Stimulated activated memory B cell treated with anti-CD40 and anti-IgM and Interleukin-4, amounts not matched to agents 10 μg/mL and 1 μg/mL and 100 μg/mL, for 72 hours (primary cell): ENCODE results near the gene ANKRD55.

ENCODE experiments used
- ATAC-seq: fragments of 150-1000 bp; cut with Tn5 transposase; 2 replicates; pipeline ENCODE4 v1.10.0; 2021
- H3K27ac Mint-ChIP-seq: one replicate; pipeline ENCODE4 v1.8.0; 2022; ENCODE audit warnings: mild to moderate bottlenecking, mixed read lengths
- H3K27me3 Mint-ChIP-seq: one replicate; pipeline ENCODE4 v1.8.0; 2022; ENCODE audit warnings: mixed read lengths
- H3K36me3 Mint-ChIP-seq: one replicate; pipeline ENCODE4 v1.8.0; 2022; ENCODE audit warnings: mixed read lengths
- H3K4me1 Mint-ChIP-seq: one replicate; pipeline ENCODE4 v1.8.0; 2022; ENCODE audit warnings: mixed read lengths
- H3K4me3 Mint-ChIP-seq: one replicate; pipeline ENCODE4 v1.8.0; 2022; ENCODE audit warnings: mild to moderate bottlenecking, moderate library complexity, mixed read lengths
- H3K9me3 Mint-ChIP-seq: one replicate; pipeline ENCODE4 v1.8.0; 2022; ENCODE audit warnings: mixed read lengths

Gene ANKRD55

DNA sequence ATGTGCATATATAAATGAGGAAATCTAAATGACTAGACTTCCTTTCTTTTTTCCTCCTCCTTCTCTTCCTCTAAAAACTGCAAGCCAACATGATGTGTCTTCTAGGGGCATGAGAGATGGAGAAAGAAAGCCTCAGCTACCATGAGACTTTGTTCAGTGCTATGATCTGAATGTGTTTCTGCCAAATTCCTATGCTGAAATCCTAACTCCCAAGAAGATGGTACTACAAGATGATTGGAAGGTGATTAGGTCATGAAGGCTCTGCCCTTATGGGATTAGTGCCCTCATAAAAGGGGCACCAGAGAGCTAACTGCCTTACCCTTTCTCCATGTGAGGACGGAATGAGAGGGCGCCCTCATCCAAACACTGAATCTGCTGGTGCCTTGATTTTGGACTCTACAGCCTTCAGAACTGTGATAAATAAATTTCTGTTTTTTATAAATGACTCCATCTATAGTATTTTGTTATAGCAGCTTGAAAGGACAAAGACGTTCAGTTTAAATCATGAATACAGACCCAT is 166.1 kb downstream of the ANKRD55 start:
- no peaks in the 10 kb centered on the region for H3K36me3 Mint-ChIP-seq
- peaks cover 18% of the 10 kb centered on the region for H3K4me1 Mint-ChIP-seq
- H3K4me3 Mint-ChIP-seq, result no peak overlapping the region
- ATAC-seq, result no peak
- no peak overlapping the region for H3K27ac Mint-ChIP-seq
- peaks cover 3% of the 10 kb centered on the region for H3K27me3 Mint-ChIP-seq
- no peaks in the 10 kb centered on the region for H3K9me3 Mint-ChIP-seq

DNA sequence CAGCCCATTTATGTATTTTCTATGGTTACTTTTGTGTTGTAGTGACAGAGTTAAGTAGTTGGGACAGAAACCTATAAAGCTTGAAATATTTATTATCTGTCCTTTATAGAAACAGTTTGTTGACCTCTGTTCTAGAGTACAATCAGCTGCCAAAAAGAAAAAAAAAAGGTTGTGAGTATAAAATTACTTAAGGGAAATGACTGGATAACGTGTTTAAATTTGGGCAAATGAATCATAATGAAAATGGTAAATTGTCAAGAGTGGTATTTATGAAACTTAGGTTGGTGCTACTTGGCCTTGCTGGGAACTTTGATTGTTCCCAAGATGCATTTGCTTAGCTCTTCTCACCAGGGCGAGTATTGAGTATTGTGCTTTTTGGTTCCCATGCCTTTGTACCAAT is 168.1 kb downstream of the ANKRD55 start:
- H3K4me3 Mint-ChIP-seq, result no peak overlapping the region
- no peak for ATAC-seq

DNA sequence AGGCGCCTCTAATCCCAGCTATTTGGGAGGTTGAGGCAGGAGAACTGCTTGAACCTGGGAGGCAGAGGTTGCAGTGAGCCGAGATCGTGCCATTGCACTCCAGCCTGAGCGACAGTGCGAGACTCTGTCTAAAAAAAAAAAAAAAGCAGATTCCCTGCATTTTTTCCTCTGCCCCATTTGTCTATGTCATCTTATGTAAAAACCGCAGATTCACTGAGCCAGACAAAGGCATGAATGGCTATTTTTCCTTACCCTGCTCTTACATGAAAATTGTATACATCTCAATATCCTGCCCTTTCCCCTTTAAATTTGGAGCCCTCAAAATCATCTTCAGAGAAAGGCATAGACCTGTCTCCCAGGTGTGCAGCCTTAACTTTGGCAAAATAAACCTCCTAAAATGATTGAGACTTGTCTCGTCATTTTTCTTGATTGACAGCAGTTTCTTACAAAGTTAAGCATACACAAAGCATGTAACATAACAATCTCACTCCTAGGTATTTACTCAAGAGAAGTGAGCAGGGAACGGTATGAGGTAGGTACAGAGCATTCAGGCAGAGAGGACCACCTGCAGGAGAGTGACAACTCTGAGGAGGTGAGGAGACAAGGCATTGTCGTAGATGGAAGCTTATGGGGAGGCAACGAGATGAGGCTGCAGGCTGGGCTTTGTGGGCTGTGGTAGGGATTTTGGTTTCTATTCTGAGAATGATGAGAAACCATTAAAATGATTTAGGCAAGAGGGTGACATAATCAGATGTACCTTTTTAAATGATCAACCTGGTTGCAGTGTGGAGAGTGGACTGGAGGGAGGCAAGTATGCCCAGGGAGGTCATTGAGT is 172.6 kb downstream of the ANKRD55 start:
- ATAC-seq, result no peak

More for the DNA sequence above, 168.1 kb downstream of the ANKRD55 start:
- Mint-ChIP-seq H3K4me1 (no peaks in the 10 kb centered on the region), H3K27me3 (peaks cover 19% of the 10 kb centered on the region), H3K9me3 (no peaks in the 10 kb centered on the region), H3K27ac (no peak overlapping the region), H3K36me3 (no peaks in the 10 kb centered on the region)

DNA sequence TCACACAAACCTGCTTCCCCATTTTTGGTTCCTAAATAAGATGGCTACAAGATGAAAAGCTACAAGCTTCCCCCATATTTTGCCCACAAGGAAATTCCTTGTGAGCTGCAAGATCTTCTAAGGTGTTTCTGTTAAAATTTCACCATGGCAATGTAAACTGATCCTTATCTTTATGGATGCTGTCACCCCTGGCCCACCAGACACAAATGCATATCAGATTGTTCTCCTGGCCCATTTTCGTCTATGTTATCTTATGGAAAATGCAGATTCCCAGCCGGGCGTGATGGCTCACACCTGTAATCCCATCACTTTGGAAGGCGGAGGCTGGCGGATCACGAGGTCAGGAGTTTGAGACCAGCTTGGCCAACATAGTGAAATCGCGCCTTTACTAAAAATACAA is 173.3 kb downstream of the ANKRD55 start:
- Mint-ChIP-seq H3K36me3 (no peaks in the 10 kb centered on the region), H3K9me3 (no peaks in the 10 kb centered on the region), H3K27me3 (peaks cover 49% of the 10 kb centered on the region), H3K4me1 (peaks cover 12% of the 10 kb centered on the region), H3K27ac (no peak overlapping the region), H3K4me3 (no peak overlapping the region)
- ATAC-seq, result no peak

More for the DNA sequence above, 172.6 kb downstream of the ANKRD55 start:
- peaks cover 12% of the 10 kb centered on the region for H3K4me1 Mint-ChIP-seq
- H3K27me3 Mint-ChIP-seq, result peaks cover 49% of the 10 kb centered on the region
- H3K36me3 Mint-ChIP-seq, result no peaks in the 10 kb centered on the region
- H3K9me3 Mint-ChIP-seq, result no peaks in the 10 kb centered on the region
- no peak overlapping the region for H3K27ac Mint-ChIP-seq
- H3K4me3 Mint-ChIP-seq, result no peak overlapping the region

DNA sequence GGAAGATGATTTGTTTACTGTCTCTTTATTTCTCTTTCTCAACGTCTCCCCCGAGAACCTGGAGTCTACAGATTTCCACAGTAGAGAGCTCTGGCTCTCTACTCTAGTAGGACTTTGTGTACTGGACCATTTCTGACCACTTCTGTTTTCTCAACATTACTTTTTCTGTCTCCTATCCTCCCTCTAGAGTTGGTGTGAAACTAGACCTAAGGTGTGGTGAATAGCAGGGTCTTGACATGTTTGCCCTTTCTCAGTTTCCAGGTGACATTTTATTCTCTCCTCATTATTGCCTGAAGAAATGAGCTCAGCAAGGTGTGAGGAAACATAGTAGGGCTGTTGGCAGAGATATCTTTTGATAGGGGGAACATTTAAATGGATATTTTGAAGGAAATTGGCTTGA is 176.3 kb downstream of the ANKRD55 start:
- H3K4me1 Mint-ChIP-seq, result peaks cover 12% of the 10 kb centered on the region
- H3K9me3 Mint-ChIP-seq, result no peaks in the 10 kb centered on the region
- H3K27me3 Mint-ChIP-seq, result peaks cover 60% of the 10 kb centered on the region
- H3K4me3 Mint-ChIP-seq, result no peak overlapping the region
- H3K27ac Mint-ChIP-seq, result peak overlapping the region; percentile 23
- ATAC-seq, result peak; percentile 85
- H3K36me3 Mint-ChIP-seq, result no peaks in the 10 kb centered on the region

DNA sequence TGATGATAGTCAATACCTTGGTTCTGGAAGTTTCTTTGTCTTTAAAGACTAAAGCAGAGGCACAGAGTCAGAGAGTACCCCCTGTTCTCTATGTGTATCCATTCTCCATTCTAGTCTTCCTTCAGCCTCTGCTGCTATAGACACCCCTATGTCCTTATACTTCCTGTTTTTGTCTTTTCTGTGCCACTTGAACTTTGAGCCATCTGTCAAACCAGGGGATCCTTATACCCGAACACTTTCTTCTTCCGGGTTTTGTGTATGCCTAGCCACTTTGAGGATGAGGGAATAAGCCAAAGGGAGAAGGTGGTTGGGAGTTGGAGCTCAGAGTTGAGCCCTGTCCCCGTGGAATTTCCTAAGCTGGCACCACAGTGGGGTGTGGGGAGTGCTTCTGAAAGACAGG is 177.3 kb downstream of the ANKRD55 start:
- no peaks in the 10 kb centered on the region for H3K36me3 Mint-ChIP-seq
- no peak overlapping the region for H3K4me3 Mint-ChIP-seq
- no peak overlapping the region for H3K27ac Mint-ChIP-seq
- H3K27me3 Mint-ChIP-seq, result peaks cover 51% of the 10 kb centered on the region
- peaks cover 16% of the 10 kb centered on the region for H3K4me1 Mint-ChIP-seq
- no peaks in the 10 kb centered on the region for H3K9me3 Mint-ChIP-seq
- ATAC-seq, result no peak

DNA sequence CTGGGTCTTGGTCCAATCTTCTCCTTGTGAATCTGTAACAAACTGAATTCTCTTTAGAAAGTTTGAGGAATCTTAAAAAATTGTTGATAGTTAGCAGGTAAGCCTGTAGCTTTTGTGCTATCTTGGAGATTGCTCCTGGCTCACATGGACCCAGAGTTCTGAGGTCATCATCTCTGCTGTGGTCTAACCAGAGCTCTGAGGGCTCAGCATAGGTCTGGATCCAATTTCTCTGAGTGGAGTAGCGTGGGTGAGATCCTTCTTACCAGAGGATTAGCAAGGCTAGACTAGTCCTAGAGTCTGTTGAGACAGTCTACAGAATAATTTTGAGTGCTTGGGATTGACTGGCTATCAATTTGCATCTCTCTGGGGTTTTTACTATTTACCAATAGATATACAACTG is 177.8 kb downstream of the ANKRD55 start:
- H3K27ac Mint-ChIP-seq, result no peak overlapping the region
- H3K4me1 Mint-ChIP-seq, result peaks cover 21% of the 10 kb centered on the region

DNA sequence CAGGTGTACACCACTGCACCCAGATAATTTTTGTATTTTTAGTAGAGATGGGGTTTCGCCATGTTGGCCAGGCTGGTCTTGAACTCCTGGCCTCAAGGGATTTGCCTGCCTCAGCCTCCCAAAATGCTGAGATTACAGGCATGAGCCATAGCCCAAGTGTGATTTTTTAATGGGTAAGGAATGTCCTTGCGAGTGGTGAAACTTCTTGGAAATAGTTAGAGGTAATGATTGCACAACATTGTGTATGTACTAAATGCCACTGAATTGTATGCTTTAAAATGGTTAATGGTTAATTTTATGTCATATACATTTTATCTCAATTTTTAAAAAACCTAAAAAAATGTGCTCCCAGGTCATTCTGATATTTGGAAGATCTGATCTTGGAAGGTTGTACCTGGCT is 178.5 kb downstream of the ANKRD55 start:
- peaks cover 21% of the 10 kb centered on the region for H3K4me1 Mint-ChIP-seq
- H3K27me3 Mint-ChIP-seq, result peaks cover 44% of the 10 kb centered on the region
- no peaks in the 10 kb centered on the region for H3K36me3 Mint-ChIP-seq
- H3K9me3 Mint-ChIP-seq, result no peaks in the 10 kb centered on the region
- no peak for ATAC-seq
- H3K4me3 Mint-ChIP-seq, result no peak overlapping the region
- no peak overlapping the region for H3K27ac Mint-ChIP-seq

More for the DNA sequence above, 177.8 kb downstream of the ANKRD55 start:
- H3K36me3 Mint-ChIP-seq, result no peaks in the 10 kb centered on the region
- H3K9me3 Mint-ChIP-seq, result no peaks in the 10 kb centered on the region
- no peak for ATAC-seq
- no peak overlapping the region for H3K4me3 Mint-ChIP-seq
- H3K27me3 Mint-ChIP-seq, result peaks cover 46% of the 10 kb centered on the region

DNA sequence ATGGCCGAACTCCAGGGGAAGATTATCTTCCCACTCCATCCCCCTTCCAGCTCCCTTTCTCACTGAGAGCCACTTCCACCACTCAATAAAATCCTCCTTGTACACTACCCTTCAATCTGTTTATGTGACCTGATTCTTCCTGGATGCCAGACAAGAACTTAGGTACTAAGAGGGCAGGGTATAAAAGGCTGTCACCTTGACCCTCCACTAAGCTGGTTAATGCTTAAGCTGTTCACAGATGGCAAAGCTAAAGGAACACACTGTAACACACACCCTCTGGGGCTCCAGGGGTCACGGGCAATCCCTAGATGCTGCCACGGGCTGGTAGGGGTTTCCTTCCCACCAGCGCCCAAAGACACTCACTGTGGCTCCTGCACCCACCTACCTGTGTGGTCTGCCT is 179.8 kb downstream of the ANKRD55 start:
- Mint-ChIP-seq H3K9me3 (no peaks in the 10 kb centered on the region), H3K4me3 (no peak overlapping the region), H3K27ac (no peak overlapping the region), H3K36me3 (no peaks in the 10 kb centered on the region), H3K27me3 (peaks cover 35% of the 10 kb centered on the region), H3K4me1 (peaks cover 21% of the 10 kb centered on the region)
- no peak for ATAC-seq

DNA sequence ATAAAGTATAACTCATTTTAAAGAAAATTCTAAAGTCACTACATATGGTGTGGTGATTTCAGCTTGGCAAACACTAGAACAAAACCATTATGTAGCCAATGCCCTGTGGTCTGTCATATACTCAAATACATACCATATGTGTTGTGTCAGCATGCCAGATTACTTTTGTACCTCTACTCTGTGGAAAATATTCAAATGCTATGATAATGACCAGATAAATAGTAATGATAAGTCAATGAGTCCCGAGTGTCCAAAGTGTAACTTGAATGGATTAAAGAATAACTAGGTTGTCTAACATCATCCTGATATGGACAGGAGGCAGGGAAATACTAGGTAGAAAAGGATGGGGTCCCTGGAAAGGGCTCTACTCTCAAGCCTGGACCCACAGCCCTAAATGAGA is 180.4 kb downstream of the ANKRD55 start:
- no peak for ATAC-seq
- H3K9me3 Mint-ChIP-seq, result no peaks in the 10 kb centered on the region
- peaks cover 21% of the 10 kb centered on the region for H3K4me1 Mint-ChIP-seq
- H3K36me3 Mint-ChIP-seq, result no peaks in the 10 kb centered on the region
- H3K27ac Mint-ChIP-seq, result no peak overlapping the region
- H3K4me3 Mint-ChIP-seq, result no peak overlapping the region
- H3K27me3 Mint-ChIP-seq, result peaks cover 34% of the 10 kb centered on the region

DNA sequence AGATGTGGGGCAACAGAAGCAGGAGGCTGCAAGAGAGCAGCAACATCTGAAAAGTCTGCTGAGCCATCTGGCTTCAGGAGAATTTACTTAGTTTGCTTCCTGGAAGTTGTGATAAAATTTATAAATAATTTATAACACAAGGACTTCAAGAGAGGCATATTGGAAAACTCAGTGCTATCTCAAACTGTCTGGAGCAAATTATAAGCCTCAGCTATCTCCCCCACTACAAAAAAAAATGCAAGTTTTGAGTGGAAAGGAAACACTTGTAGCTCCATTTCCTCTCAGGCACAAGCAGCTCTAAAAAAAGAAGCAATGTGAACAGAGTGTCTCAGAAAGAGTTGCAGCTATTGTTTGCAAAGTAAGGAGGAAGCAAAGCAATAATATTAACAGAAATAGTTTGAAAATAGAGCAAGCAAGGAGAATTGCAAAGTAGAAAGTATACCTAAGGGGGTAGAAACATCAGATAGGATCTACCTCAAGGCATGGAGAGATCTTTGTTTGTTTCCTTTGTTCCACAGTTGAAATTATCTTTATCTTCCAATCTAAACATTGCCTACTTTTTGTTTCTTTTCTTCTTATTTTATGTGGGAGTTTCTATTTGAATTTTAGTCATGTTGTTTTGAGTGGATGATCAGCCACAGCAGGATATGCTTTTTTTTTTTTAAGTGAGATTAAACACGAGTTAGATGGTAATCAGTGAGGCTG is 182.4 kb downstream of the ANKRD55 start:
- Mint-ChIP-seq H3K4me3 (no peak overlapping the region), H3K4me1 (peaks cover 9% of the 10 kb centered on the region), H3K27me3 (peaks cover 35% of the 10 kb centered on the region), H3K36me3 (peaks cover 6% of the 10 kb centered on the region), H3K9me3 (peaks cover 3% of the 10 kb centered on the region), H3K27ac (peak overlapping the region; percentile 52)
- ATAC-seq, result no peak
